HEK293T (cell line): ENCODE data around the gene DLEU7.

ENCODE experiments used
- CTCF ChIA-PET: fragments of 350-600 bp; formaldehyde crosslinking; extraction: SDS; loops from one replicate; lab custom pipeline; 2021; ENCODE audit warnings: antibody characterized with exemption, inconsistent platforms; lab: Yijun Ruan, JAX
- POLR2A ChIA-PET: fragments of 350-600 bp; formaldehyde crosslinking; extraction: SDS; loops from one replicate; lab custom pipeline; 2020; ENCODE audit warnings: antibody characterized with exemption, inconsistent platforms; lab: Yijun Ruan, JAX
- DNase-seq: peaks from one replicate; pipeline ENCODE4 v3.0.0; 2012; ENCODE audit warnings: mixed read lengths; ENCODE audit errors: extremely low spot score
- ARNT ChIP-seq: fragments of 450-650 bp; IDR thresholded peaks from 2 replicates; pipeline ENCODE4 v1.6.1; 2017; ENCODE audit warnings: mild to moderate bottlenecking
- BHLHE40 ChIP-seq: fragments of 450-650 bp; IDR thresholded peaks from 2 replicates; pipeline ENCODE4 v1.6.1; 2016; ENCODE audit warnings: mild to moderate bottlenecking, moderate library complexity, borderline replicate concordance
- CTBP1 ChIP-seq: fragments of 450-650 bp; IDR thresholded peaks from 2 replicates; pipeline ENCODE4 v1.6.1; 2016; ENCODE audit warnings: borderline replicate concordance
- ELF4 ChIP-seq: fragments of 450-650 bp; IDR thresholded peaks from 2 replicates; pipeline ENCODE4 v1.6.1; 2017; ENCODE audit warnings: antibody characterized with exemption
- FOXA1 ChIP-seq: fragments of 450-650 bp; IDR thresholded peaks from 2 replicates; pipeline ENCODE4 v1.6.1; 2016; ENCODE audit warnings: mild to moderate bottlenecking
- FOXK2 ChIP-seq: fragments of 450-650 bp; IDR thresholded peaks from 2 replicates; pipeline ENCODE4 v1.6.1; 2016; ENCODE audit warnings: mild to moderate bottlenecking
- FOXM1 ChIP-seq: fragments of 450-650 bp; IDR thresholded peaks from 2 replicates; pipeline ENCODE4 v1.6.1; 2017; ENCODE audit warnings: mild to moderate bottlenecking, borderline replicate concordance
- HDGF ChIP-seq: fragments of 450-650 bp; IDR thresholded peaks from 2 replicates; pipeline ENCODE4 v1.6.1; 2017; ENCODE audit warnings: antibody characterized with exemption, borderline replicate concordance
- L3MBTL2 ChIP-seq: fragments of 450-650 bp; conservative IDR thresholded peaks from 2 replicates; pipeline ENCODE4 v1.6.1; 2016; ENCODE audit warnings: mild to moderate bottlenecking
- LEF1 ChIP-seq: fragments of 450-650 bp; IDR thresholded peaks from 2 replicates; pipeline ENCODE4 v1.6.1; 2017; ENCODE audit warnings: mild to moderate bottlenecking, borderline replicate concordance
- NFRKB ChIP-seq: fragments of 450-650 bp; IDR thresholded peaks from 2 replicates; pipeline ENCODE4 v1.6.1; 2016; ENCODE audit warnings: mild to moderate bottlenecking, moderate library complexity
- SP1 ChIP-seq: fragments of 450-650 bp; IDR thresholded peaks from 2 replicates; pipeline ENCODE4 v1.6.1; 2017
- SUZ12 ChIP-seq: fragments of 450-650 bp; IDR thresholded peaks from 2 replicates; pipeline ENCODE4 v1.6.1; 2016; ENCODE audit warnings: mild to moderate bottlenecking
- TARDBP ChIP-seq: fragments of 450-650 bp; IDR thresholded peaks from 2 replicates; pipeline ENCODE4 v1.6.1; 2016
- ZNF384 ChIP-seq: fragments of 450-650 bp; IDR thresholded peaks from 2 replicates; pipeline ENCODE4 v1.6.1; 2016
- TF ChIP-seq, protein P1 (sequence below): fragments of 450-650 bp; IDR thresholded peaks from 2 replicates; pipeline ENCODE4 v1.6.1; 2016

DLEU7 gene

DNA sequence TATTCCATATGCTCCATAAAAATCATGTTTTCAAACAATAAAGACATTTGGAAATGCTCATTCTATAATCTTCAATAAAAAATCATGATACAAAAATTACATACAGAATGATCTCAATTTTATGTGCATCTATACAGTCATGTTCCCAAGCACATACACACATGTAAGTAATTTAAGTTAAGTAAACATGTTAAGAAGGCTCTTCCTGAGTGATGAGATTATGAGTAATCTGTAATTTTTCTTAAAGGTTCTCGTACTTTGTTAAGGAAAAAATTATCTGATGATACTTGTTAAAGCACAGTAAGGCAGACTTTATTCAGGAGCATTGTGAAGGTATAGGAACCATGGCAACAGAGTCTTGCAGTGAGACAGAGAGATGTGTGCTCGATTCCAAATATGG lies 30.0 kb upstream of the DLEU7 start:
- no peak for TF ChIP-seq ARNT
- TF ChIP-seq SUZ12: no peak
- ChIA-PET CTCF (no interaction called here), POLR2A (no interaction called here)
- DNase-seq: no peak

- ChIA-PET POLR2A (no interaction called here), CTCF (no interaction called here)
- TF ChIP-seq ELF4: no peak
- no peak for TF ChIP-seq NFRKB
- no peak for TF ChIP-seq FOXK2
- TF ChIP-seq BHLHE40: no peak
- no peak for TF ChIP-seq ARNT
- TF ChIP-seq, protein P1, sequence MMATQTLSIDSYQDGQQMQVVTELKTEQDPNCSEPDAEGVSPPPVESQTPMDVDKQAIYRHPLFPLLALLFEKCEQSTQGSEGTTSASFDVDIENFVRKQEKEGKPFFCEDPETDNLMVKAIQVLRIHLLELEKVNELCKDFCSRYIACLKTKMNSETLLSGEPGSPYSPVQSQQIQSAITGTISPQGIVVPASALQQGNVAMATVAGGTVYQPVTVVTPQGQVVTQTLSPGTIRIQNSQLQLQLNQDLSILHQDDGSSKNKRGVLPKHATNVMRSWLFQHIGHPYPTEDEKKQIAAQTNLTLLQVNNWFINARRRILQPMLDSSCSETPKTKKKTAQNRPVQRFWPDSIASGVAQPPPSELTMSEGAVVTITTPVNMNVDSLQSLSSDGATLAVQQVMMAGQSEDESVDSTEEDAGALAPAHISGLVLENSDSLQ: no peak
- no peak for TF ChIP-seq ZNF384
- TF ChIP-seq L3MBTL2: no peak
- TF ChIP-seq FOXA1: no peak
- no peak for TF ChIP-seq LEF1
- no peak for DNase-seq
Observed at GRCh38 chr13:50871405-50871804, 27.9 kb upstream of the DLEU7 start.

- CTCF ChIA-PET: no interaction called here
- no peak for DNase-seq
- TF ChIP-seq TARDBP (no peak), LEF1 (no peak), HDGF (no peak), ARNT (no peak), FOXK2 (no peak), CTBP1 (no peak), FOXA1 (no peak), SP1 (no peak), ZNF384 (no peak), FOXM1 (no peak), BHLHE40 (no peak), L3MBTL2 (no peak)
- TF ChIP-seq, protein P1: no peak
Observed at GRCh38 chr13:50867637-50867945, 24.1 kb upstream of the DLEU7 start.

GRCh38 chr13:50866817-50867636 lies 23.5 kb upstream of the DLEU7 start:
- TF ChIP-seq ARNT (no peak), TARDBP (no peak), SUZ12 (no peak), FOXK2 (no peak), ELF4 (no peak), HDGF (no peak), SP1 (no peak), LEF1 (no peak), BHLHE40 (no peak), NFRKB (no peak), FOXA1 (no peak), FOXM1 (no peak), ZNF384 (no peak)
- TF ChIP-seq, protein P1: no peak
- ChIA-PET CTCF (no interaction called here), POLR2A (no interaction called here)
- no peak for DNase-seq

More at GRCh38 chr13:50867637-50867945, 24.1 kb upstream of the DLEU7 start:
- POLR2A ChIA-PET: no interaction called here

DNA sequence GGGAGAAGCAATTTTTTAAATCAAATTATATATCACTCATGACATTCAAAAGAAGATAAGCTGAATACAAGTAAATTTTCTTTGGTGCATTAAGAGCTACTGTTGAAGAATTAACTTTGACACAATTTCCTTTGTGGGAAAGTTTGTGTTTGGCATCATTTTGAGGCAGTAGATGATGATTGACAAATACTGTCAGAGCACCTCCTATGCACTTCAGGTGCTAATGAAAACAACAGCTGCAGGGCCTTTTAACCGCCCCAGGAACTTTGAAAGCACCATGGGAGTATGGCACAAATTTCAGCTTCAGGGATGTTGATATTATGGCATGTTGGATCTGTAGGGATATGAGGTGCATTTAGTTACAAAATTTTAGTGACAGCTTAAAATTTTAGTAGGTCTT lies 21.0 kb upstream of the DLEU7 start:
- ChIA-PET POLR2A (interaction anchor here (1.2 kb wide), 1 partner anchor 25 kb away, joined by 3 read pairs; no protein-coding TSS in a partner anchor), CTCF (interaction anchor here (0.7 kb wide), 1 partner anchor 203 kb away, joined by 3 read pairs; no protein-coding TSS in a partner anchor)
- no peak for DNase-seq
- TF ChIP-seq NFRKB: no peak
- no peak for TF ChIP-seq BHLHE40
- no peak for TF ChIP-seq SUZ12
- no peak for TF ChIP-seq ZNF384
- TF ChIP-seq FOXM1: no peak
- no peak for TF ChIP-seq L3MBTL2
- TF ChIP-seq SP1: no peak

GRCh38 chr13:50855681-50856080 lies 12.2 kb upstream of the DLEU7 start:
- ChIA-PET POLR2A (no interaction called here), CTCF (no interaction called here)
- no peak for DNase-seq
- TF ChIP-seq CTBP1: no peak
- TF ChIP-seq ZNF384: no peak
- TF ChIP-seq HDGF: no peak
- TF ChIP-seq FOXK2: no peak
- no peak for TF ChIP-seq TARDBP
- no peak for TF ChIP-seq BHLHE40

DNA sequence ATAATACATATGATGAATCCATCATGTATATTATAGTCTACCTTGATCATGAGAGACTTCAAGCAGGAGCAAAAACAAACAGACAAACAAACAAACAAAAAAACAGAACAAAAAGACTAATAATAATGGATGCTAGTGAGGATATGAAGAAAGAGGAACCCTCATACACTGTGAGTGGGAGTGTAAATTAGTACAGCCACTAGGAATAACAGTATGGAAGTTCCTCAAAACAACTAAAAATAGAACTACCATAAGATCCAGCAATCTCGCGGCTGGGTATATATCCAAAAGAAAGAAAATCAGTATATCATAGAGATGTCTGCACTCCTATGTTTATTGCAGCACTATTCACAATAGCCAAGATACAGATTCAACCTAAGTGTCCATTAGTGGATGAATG lies 7.0 kb upstream of the DLEU7 start:
- CTCF ChIA-PET: no interaction called here
- TF ChIP-seq, protein P1: no peak
- TF ChIP-seq NFRKB (no peak), HDGF (no peak), ARNT (no peak), LEF1 (no peak), CTBP1 (no peak), ZNF384 (no peak), L3MBTL2 (no peak), FOXK2 (no peak), TARDBP (no peak)
- POLR2A ChIA-PET: no interaction called here
- DNase-seq: no peak
